Measurements from ENCODE around the gene TRIM74.
"Not testable (repeated sequence)": the region's sequence is repeated elsewhere in the genome, so short reads cannot be mapped to it uniquely, and the experiment has no call there.

Gene TRIM74

DNA sequence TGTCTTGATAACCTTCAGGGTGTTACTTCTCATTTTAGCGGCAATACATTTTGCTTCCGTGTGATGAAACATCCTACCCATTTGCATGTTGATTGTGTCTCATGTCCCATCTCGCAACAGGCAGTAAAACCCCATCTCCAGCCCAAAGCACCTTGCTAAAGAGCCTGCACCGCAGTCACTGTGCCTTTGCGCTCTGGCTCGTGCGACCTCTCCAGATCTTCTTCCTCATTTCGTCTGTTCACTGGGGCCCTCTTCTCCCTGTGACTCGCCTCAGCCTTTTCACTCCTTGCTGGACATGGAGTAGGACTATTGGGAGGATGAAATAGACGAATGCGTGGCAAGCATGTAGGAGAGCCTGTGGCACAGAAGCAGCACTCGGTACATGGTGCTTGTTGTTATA lies 57.9 kb downstream of the TRIM74 start:
- not testable (repeated sequence) for DNase-seq (ENCODE audit: low read depth in 3 of 3, low spot score in 1 of 3)

Data from stimulated activated CD4-positive, alpha-beta T cell treated with anti-CD3 and anti-CD28 coated beads, TNF-alpha, amount 100 ng/mL, for 1 hour (primary cell).